ENCODE results near the gene IL21R.

DNA sequence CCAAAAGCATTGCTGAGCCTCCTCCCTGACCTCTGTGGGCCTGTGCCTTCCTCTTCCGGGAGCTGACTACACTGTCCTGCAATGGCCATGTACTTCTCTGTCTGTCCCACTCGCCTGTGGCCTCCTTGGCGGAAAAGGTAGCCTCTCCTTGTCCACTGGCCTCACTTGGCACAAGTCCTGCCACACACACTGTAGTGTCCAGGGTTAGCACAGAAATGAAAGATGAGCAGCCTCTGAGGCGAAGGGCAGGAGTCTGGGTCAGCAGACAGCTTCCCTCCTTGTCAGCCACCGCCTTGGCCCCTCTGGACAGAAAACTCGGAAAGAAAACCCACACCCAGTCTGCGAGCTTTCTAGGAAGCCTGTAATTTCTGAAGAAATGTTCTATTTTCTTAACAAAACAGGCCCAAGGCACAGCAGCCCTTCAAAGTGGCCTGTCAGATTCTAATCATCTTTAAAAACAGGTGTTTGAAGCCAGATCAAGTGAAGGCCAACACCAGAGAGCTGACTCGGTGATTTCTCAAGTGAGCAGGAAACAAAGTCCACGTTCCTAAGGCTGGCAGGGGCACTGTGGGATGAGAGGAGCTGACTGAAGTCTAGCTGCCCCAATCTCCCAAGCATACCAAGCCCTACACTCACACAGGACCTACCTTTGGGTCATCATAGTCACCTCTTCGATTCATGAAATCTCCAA, 80.6 kb downstream of the IL21R start:
- TF ChIP-seq, protein P1, sequence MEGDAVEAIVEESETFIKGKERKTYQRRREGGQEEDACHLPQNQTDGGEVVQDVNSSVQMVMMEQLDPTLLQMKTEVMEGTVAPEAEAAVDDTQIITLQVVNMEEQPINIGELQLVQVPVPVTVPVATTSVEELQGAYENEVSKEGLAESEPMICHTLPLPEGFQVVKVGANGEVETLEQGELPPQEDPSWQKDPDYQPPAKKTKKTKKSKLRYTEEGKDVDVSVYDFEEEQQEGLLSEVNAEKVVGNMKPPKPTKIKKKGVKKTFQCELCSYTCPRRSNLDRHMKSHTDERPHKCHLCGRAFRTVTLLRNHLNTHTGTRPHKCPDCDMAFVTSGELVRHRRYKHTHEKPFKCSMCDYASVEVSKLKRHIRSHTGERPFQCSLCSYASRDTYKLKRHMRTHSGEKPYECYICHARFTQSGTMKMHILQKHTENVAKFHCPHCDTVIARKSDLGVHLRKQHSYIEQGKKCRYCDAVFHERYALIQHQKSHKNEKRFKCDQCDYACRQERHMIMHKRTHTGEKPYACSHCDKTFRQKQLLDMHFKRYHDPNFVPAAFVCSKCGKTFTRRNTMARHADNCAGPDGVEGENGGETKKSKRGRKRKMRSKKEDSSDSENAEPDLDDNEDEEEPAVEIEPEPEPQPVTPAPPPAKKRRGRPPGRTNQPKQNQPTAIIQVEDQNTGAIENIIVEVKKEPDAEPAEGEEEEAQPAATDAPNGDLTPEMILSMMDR (IDR thresholded peaks at IDR 0.05): no peak
- no peak for TF ChIP-seq POLR2A (IDR thresholded peaks at IDR 0.05)
